K562 (cell line): Measurements from ENCODE around the gene NUCKS1. TPM values are rescaled to one million over a fixed set of nuclear protein-coding genes. Genes with fewer than 3 reads are reported as not detected.
A peak's percentile ranks its signal among the peaks of the same experiment; 100 is the strongest.

Experiments
- ATAC-seq: fragments of 200-7000 bp; cut with Tn5 transposase; 3 replicates; pipeline ENCODE4 v1.9.1; 2020; ENCODE audit warnings: moderate library complexity
- BruUV-seq: library from RNA; stranded (reverse); fragments of 400-500 nt; replicated peaks from 2 replicates; lab custom pipeline; 2021; lab: Mats Ljungman, UMichigan
- CTCF ChIA-PET: fragments of 300-600 bp; formaldehyde crosslinking; extraction: SDS; loops from one replicate; lab custom pipeline; 2021; ENCODE audit warnings: low intra/inter-chr PET ratio; lab: Yijun Ruan, JAX
- POLR2A ChIA-PET: fragments of 300-600, 350-650 bp; sonication (Branson Sonifier 250); formaldehyde crosslinking; extraction: SDS; loops from one replicate; lab custom pipeline; 2021; ENCODE audit warnings: antibody characterized with exemption, inconsistent platforms; lab: Yijun Ruan, JAX
- DNase-seq, 4 experiments: peaks; one replicate each; pipeline versions ENCODE4 v3.0.0 to v3.0.0-alpha.2; 2011 to 2018; ENCODE audit warnings: low spot score in 3 of 4, mixed read lengths in 3 of 4; ENCODE audit errors: extremely low read depth in 1 of 4
- FAIRE-seq: peaks from 2 replicates; lab custom pipeline; 2011; peaks lifted over from hg19 to GRCh38; lab: Jason Lieb, UNC
- H2AFZ ChIP-seq: 2 replicates; pipeline ENCODE4 v1.6.0; 2011; ENCODE audit warnings: low read depth, low read length, control low read depth, inconsistent platforms
- H3K27ac ChIP-seq: fragments of 200-600 bp; 3 replicates; pipeline ENCODE4 v1.8.0; 2011; ENCODE audit warnings: low read depth, mild to moderate bottlenecking, control low read depth, inconsistent platforms, low read length, moderate library complexity, mixed read lengths; ENCODE audit errors: extremely low read depth
- H3K27me3 ChIP-seq, 2 experiments: fragments of 300-600 bp in 1 of 2; 2 replicates in 1 of 2; 3 replicates in 1 of 2; pipeline versions ENCODE4 v1.6.0 to v1.8.0; 2011; ENCODE audit warnings: inconsistent platforms in 2 of 2, low read length in 2 of 2, mild to moderate bottlenecking in 1 of 2, mixed read lengths in 1 of 2, moderate library complexity in 1 of 2; ENCODE audit not compliant: control insufficient read depth in 2 of 2, insufficient read depth in 2 of 2
- H3K36me3 ChIP-seq: fragments of 300-600 bp; 3 replicates; pipeline ENCODE4 v1.8.0; 2011; ENCODE audit warnings: mild to moderate bottlenecking, low read length, inconsistent platforms; ENCODE audit not compliant: control insufficient read depth, insufficient read depth
- H3K4me1 ChIP-seq, 2 experiments: fragments of 200-600 bp in 1 of 2; replicated peaks in 1 of 2; 2 replicates in 1 of 2; 3 replicates in 1 of 2; pipeline versions ENCODE4 v1.5.1 to v1.8.0; 2011; ENCODE audit warnings: inconsistent platforms in 2 of 2, low read length in 2 of 2, mild to moderate bottlenecking in 1 of 2, mixed read lengths in 1 of 2, moderate library complexity in 1 of 2; ENCODE audit not compliant: control insufficient read depth in 2 of 2, insufficient read depth in 2 of 2
- H3K4me2 ChIP-seq: 2 replicates; pipeline ENCODE4 v1.6.1; 2011; ENCODE audit warnings: low read length, control low read depth, inconsistent platforms, mixed read lengths; ENCODE audit not compliant: insufficient read depth
- H3K4me3 ChIP-seq: fragments of 200-600 bp; sonication (generic), shearing (Covaris generic); 2 replicates; pipeline ENCODE4 v1.5.1; 2016; ENCODE audit warnings: control low read depth, inconsistent platforms
- H3K79me2 ChIP-seq: fragments of 200-600 bp; 3 replicates; pipeline ENCODE4 v1.8.0; 2011; ENCODE audit warnings: low read length, inconsistent platforms; ENCODE audit not compliant: control insufficient read depth, insufficient read depth
- H3K9ac ChIP-seq, 2 experiments: 2 replicates each; pipeline versions ENCODE4 v1.6.0 to v1.6.1; 2011; ENCODE audit warnings: low read depth in 2 of 2, low read length in 2 of 2, control low read depth in 1 of 2, inconsistent platforms in 1 of 2, mild to moderate bottlenecking in 1 of 2, mixed read lengths in 1 of 2; ENCODE audit not compliant: insufficient read depth in 1 of 2
- H3K9me1 ChIP-seq: one replicate; pipeline ENCODE4 v1.6.0; 2011; ENCODE audit warnings: inconsistent platforms, mild to moderate bottlenecking, low read length, moderate library complexity; ENCODE audit not compliant: control insufficient read depth, insufficient read depth
- H3K9me3 ChIP-seq: replicated peaks from 2 replicates; pipeline ENCODE4 v1.5.1; 2011; ENCODE audit warnings: low read depth, low read length, inconsistent platforms; ENCODE audit not compliant: control insufficient read depth, insufficient read depth
- H4K20me1 ChIP-seq: replicated peaks from 2 replicates; pipeline ENCODE4 v1.6.1; 2011; ENCODE audit warnings: low read length, inconsistent platforms, mixed read lengths; ENCODE audit not compliant: control insufficient read depth, insufficient read depth
- ARID2 ChIP-seq: fragments of 450-650 bp; IDR thresholded peaks from 2 replicates; pipeline ENCODE4 v1.6.1; 2017; ENCODE audit warnings: antibody characterized with exemption, mild to moderate bottlenecking
- PTTG1 ChIP-seq: fragments of 450-650 bp; IDR thresholded peaks from 2 replicates; pipeline ENCODE4 v1.6.1; 2016; ENCODE audit warnings: low read depth, mild to moderate bottlenecking, missing genetic modification characterization, missing compliant biosample characterization
- REST ChIP-seq, 2 experiments: fragments of 450-650 bp; formaldehyde crosslinking in 1 of 2; IDR thresholded peaks; 2 replicates each; pipeline versions ENCODE4 v1.4.0 to v1.6.1; 2014 to 2020; ENCODE audit warnings: mild to moderate bottlenecking in 2 of 2, borderline replicate concordance in 1 of 2, low read depth in 1 of 2
- ZBTB17 ChIP-seq: fragments of 450-650 bp; formaldehyde crosslinking; IDR thresholded peaks from 2 replicates; pipeline ENCODE4 v1.4.0; 2020; ENCODE audit warnings: mild to moderate bottlenecking
- ZNF609 ChIP-seq: sonication (generic); formaldehyde crosslinking; IDR thresholded peaks from 2 replicates; pipeline ENCODE4 v1.8.1; 2023; ENCODE audit warnings: missing genetic modification reagents, mild to moderate bottlenecking, borderline replicate concordance
- WGBS: fragments of 100-300 bp; shearing (Covaris generic); methylation state at CpG from one replicate; pipeline ENCODE4 v1.1.6; 2016; ENCODE audit warnings: low coverage, mixed read lengths; ENCODE audit not compliant: insufficient coverage; ENCODE audit errors: missing lambda C conversion rate; 5-methylcytosine and 5-hydroxymethylcytosine counted together
- in situ Hi-C: fragments of 300-500 bp; cut with MboI; formaldehyde crosslinking; loops from 4 replicates; pipeline ENCODE4 v1.15.0; 2018; ENCODE audit warnings: inconsistent platforms, mixed read lengths
- intact Hi-C: fragments of 100-400 bp; cut with micrococcal nuclease; formaldehyde crosslinking; loops from 2 replicates; pipeline ENCODE4 v1.14.2; 2022
- polyA plus RNA-seq, 8 experiments: library from polyadenylated mRNA; depleted of rRNA in 4 of 8; stranded (reverse) in 5 of 8; unstranded in 3 of 8; fragments of >200 nt; fragmentation: Nextera tagmentation in 2 of 8; fragmentation: Illumina TruSeq in 1 of 8; extraction: Ambion mirVana in 2 of 8; extraction: Trizol in 1 of 8; gene quantifications; 2 replicates each; pipeline versions ENCODE4 v1.2.1 to v1.2.3, GENCODE V29; 2011 to 2014; ENCODE audit warnings: inconsistent platforms in 1 of 8, missing spikeins in 1 of 8
- total RNA-seq, 7 experiments: library from RNA; depleted of rRNA in 6 of 7; stranded (reverse); fragments of >200 nt in 6 of 7; fragmentation: Illumina TruSeq in 2 of 7; extraction: Trizol in 2 of 7; gene quantifications; 2 replicates each; pipeline versions ENCODE4 v1.2.1 to v1.2.3, GENCODE V29; 2011 to 2021; ENCODE audit warnings: low replicate concordance in 1 of 7

The NUCKS1 gene
- total and polyA plus RNA-seq, 9 of the 15 experiments (the other 6 are each of a cell fraction or from before 2014, with no cell fraction given): 66.7 to 244 (median 149) TPM

- H2AFZ ChIP-seq: no peak overlapping the region
- in situ Hi-C loops (loop anchor here (5.0 kb wide), 1 partner anchor 119 kb away; no protein-coding TSS in a partner anchor), intact Hi-C loops (loop anchor here (1.0 kb wide), 5 partner anchors 39 to 182 kb away; no protein-coding TSS in a partner anchor)
- no peaks in the 10 kb centered on the region for H3K9me1 ChIP-seq
- peak; percentile 93 for ATAC-seq
- no peak overlapping the region for H3K27ac ChIP-seq
- no peaks in the 10 kb centered on the region for H3K9me3 ChIP-seq
- DNase-seq: peak; percentile 79 to 91 (median 85)
- no peaks in the 10 kb centered on the region for H3K27me3 ChIP-seq
- peak; percentile 83 for FAIRE-seq
- H3K4me3 ChIP-seq: no peak overlapping the region
- WGBS: 21% methylated on average over 8 of the region's 8 CpGs
- no peaks in the 10 kb centered on the region; the same call in 1 of the 2 replicates for H4K20me1 ChIP-seq
- H3K9ac ChIP-seq: no peak overlapping the region
- no peak overlapping the region for H3K4me2 ChIP-seq
- no TSS peak for BruUV-seq
- POLR2A ChIA-PET: interaction anchor here (0.7 to 7.5 kb wide), 14 partner anchors 8 to 119 kb away, joined by 3 to 46 read pairs (median 4); no protein-coding TSS in a partner anchor
- peaks cover 51% of the 10 kb centered on the region for H3K36me3 ChIP-seq
- CTCF ChIA-PET: interaction anchor here (0.7 to 6.0 kb wide), 6 partner anchors 39 to 266 kb away, joined by 3 to 81 read pairs (median 7); no protein-coding TSS in a partner anchor
- H3K4me1 ChIP-seq: peaks cover 0 to 17% of the 10 kb centered on the region in 2 experiments; a peak in 3 of 5 replicates
- H3K79me2 ChIP-seq: no peaks in the 10 kb centered on the region
- TF ChIP-seq ZNF609 (CRISPR knock-in tag) (no peak), ZBTB17 (CRISPR knock-in tag) (no peak), ARID2 (peak; percentile 95), REST (IDR thresholded peaks at IDR 0.05; ENCODE audit: borderline replicate concordance) (peak; percentile 96), REST (CRISPR knock-in tag; IDR thresholded peaks at IDR 0.05; ENCODE audit: low read depth) (peak; percentile 26; the same call in 1 of the 2 replicates), PTTG1 (tag) (no peak)
Measured at GRCh38 chr1:205711105-205712048, 38.6 kb downstream of the NUCKS1 start.
